GM19328 (cell line): ENCODE results near the gene AQP9.

Experiments
- ATAC-seq: cut with Tn5 transposase; IDR thresholded peaks from one replicate; pipeline ENCODE4 v1.9.1; 2021; ENCODE audit warnings: mild to moderate bottlenecking, moderate library complexity; ENCODE audit not compliant: unreplicated experiment

Gene AQP9

DNA sequence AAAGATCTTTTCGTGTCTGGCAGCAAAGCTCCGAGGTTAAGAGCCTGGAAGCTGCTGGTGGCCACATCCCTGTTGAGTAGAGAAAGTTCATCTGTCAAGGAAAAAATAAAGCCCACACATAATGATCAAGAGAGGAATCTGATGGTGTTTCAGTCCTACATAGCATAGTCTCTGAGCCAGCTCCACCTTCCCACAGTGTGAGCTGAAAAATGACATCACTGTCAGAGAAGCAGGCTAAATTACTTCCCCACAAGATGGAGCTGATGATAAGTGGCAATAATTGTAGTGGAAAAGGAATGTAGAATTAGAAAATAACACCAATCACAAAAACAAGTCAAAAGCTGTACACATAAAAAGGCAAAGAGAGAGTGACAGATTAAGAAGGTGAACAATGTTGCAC lies 84.5 kb downstream of the AQP9 start:
- ATAC-seq, result no peak

DNA sequence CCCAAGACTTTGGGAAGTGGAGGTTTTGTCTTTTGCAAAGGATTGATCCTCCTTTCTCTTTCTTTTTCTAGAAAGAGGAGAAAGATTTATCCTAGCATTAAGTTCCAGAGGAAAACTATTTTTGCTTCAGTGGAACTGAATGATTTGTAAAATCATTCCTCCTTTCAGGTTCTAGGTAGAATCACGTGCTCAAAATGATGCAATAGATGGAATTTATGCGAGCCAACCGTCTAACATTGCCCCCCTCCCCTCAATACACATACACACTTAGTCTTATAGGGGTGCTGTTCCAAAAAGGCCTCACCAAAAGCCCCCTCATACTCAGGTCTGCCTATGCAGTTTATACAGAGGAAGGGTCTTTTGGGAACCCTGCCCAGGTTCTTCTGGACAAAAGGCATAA lies 85.3 kb downstream of the AQP9 start:
- ATAC-seq, result no peak

DNA sequence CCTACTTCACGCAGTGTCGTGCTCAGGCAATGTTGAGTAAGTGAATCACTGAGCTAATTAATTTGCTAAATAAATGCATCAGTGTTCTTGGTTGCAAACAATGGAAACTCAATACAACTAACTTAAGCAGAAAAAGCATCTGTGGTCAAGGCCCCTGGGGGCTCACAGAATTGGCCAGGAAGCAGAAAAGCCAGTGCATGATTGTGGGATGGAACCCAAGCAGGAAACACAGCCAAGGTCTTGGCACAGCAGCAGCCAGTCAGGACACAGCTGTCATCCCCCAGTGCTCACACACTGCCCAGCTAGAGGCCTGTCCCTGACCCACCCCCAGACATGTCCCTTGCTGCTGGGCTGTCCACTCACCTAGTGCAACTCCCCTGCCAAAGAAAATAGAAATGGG lies 85.9 kb downstream of the AQP9 start:
- no peak for ATAC-seq

DNA sequence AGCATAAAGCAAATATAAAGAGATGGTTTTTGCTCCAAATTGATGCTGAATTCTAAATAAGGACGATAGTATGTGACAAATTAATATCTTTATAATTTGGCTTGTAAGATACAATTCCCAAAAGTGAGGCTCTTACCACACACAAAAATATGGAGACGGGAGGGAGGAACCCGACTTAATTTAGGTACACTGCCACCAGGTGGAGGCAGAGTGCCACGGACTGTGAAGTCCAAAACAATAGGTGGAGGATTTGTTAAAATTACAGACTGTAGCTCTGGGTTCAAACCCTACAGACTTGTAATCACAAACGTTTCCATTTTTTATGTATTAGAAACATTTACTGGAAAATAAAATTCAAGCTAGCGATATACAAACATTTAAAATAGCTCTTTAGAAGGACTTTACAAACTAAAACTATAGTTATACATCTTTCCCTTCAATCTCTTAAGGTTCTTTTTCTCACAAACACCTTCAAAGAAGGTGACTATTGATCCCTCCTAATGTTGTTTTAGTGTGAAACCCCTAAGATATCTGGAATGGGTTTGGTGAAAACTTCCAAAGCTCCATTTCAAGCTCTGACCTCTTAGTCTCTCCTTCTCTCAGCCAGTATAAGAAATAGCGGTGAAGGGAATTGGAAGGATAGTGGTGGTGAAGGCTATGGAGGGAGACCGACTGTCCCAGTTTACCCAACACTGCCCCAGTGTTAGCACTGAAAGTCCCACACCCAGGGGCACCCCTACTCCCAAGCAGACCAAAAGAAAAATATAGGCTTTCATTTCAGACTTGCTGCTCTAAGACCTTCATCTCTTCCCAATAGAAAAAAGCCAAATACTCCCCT lies 89.7 kb downstream of the AQP9 start:
- ATAC-seq, result no peak

DNA sequence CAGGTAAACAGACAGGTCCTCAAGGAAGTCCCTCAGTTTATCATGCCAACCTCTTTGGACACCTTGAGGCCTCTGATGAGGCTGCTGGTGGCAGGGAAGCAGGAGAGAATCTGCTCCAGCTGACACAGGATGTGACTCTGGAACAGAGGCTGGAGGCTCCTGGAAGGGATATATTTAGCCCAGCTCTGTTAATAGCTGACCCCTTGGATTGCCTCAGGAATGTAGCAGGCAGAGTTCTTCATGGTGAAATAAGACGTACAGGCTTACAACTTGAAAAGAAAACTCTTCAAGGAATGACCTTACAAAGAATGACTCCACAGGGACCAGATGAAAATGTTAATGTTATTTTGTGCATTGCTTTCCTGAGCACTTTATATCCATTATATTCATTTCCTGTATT lies 90.5 kb downstream of the AQP9 start:
- ATAC-seq, result no peak

DNA sequence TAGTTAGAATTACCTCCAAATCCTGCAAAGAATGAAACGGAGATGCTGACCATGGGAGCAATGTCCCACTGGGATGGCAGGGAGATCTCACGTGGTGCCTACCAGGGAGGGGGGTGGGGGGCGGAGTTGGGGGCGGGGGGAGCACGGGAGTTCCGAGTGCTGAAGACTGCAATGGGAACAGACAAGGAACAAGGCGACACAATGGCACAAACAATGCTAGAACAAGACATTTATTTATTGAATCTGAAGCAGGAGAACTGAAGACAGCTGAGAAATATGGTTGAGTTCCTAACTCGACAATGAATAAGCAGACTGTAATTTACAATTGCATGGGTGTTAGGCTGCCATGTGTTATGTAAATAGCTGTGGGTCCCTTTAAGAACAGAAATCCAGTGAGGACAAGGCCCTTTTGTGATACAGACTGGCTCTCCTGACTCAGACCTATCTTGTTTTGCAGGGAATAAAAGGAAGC lies 91.2 kb downstream of the AQP9 start:
- ATAC-seq, result no peak

DNA sequence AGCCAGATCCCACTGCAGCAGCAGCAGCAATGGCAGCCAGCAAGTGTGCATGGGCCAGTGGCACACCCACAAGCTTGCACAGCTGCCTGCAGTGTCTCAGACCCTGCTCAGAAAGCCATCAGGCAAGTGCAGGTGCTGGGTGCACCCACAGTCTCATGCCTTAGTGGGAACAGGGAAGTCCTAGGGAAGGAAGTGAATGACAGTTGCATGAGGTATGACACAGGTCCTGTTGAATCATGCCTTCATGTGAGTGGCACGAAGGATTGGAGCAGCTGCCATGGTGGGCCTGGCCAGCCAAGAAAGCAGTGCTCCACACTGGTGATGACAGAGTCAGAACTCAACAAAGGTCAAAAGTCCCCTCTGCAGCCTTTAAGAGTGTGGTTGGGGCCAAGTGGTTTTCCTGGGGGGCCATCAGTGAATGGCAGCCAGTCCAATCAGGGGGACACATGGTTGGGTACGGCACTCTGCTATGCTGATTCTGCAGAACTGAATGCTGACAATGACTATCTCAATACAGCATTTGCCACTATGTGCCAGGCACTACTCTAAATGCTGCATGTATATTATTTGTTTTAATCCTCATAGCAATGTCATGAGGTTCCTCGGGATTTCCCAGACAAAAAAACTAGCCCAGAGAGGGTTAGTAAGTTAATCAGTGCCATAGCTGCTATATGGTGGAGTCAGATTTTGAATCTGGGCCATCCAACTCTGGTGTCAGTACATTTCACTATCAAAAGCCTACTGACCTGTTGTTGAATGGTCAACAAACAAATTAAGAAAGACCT lies 94.3 kb downstream of the AQP9 start:
- no peak for ATAC-seq

DNA sequence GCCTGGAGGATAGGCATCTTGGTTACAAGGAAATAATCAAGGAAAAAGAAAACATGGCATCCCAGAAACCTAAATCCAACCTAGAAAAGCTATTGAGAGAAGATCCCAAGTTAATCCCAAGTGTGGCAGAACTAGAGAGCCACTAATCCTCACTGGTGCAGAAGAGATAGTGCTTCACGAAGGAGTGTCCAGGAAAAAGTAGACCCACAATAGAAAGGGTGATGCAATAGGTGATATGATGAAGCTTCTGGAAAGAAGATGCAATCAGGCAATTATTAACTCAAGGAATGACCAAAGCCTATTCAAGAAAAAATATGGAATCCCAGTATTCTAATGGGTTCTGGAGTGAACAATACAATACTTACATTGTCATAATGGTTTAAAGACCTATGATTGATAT lies 95.2 kb downstream of the AQP9 start:
- ATAC-seq, result no peak
